ENCODE measurements around the gene CACNG6. TPM values are rescaled to one million over a fixed set of nuclear protein-coding genes. Genes with fewer than 3 reads are reported as not detected.

The CACNG6 gene
- polyA plus RNA-seq, 1 donor (not counting 4 experiments of a cell fraction or from before 2014, with no cell fraction given), result not detected

GRCh38 chr19:53988981-53989380 lies 2.5 kb upstream of the CACNG6 start:
- Histone ChIP-seq H3K9me1 (ENCODE audit: control insufficient read depth, extremely low read depth, insufficient read depth, low read length) (no peaks in the 10 kb centered on the region), H3K36me3 (ENCODE audit: control insufficient read depth in 2 of 2, extremely low read depth in 1 of 2, insufficient read depth in 2 of 2, low read length in 2 of 2) (no peaks in the 10 kb centered on the region), H3K4me1 (ENCODE audit: control insufficient read depth, extremely low read depth, insufficient read depth, low read length) (no peaks in the 10 kb centered on the region), H3K4me3 (ENCODE audit: control insufficient read depth in 2 of 3, extremely low read depth in 1 of 3, insufficient read depth in 2 of 3, low read depth in 1 of 3, low read length in 3 of 3) (no peak overlapping the region), H4K20me1 (ENCODE audit: control insufficient read depth, extremely low read depth, insufficient read depth, low read length) (no peaks in the 10 kb centered on the region), H3K9ac (ENCODE audit: control insufficient read depth, extremely low read depth, insufficient read depth, low read length) (no peak overlapping the region), H3K4me2 (ENCODE audit: control insufficient read depth, extremely low read depth, insufficient read depth, low read depth, low read length) (no peak overlapping the region), H3K9me3 (ENCODE audit: control insufficient read depth, low read depth, low read length) (no peaks in the 10 kb centered on the region), H3K79me2 (ENCODE audit: control insufficient read depth, insufficient read depth, low read length) (no peaks in the 10 kb centered on the region), H2AFZ (ENCODE audit: control insufficient read depth, low read length) (no peak overlapping the region), H3K27ac (ENCODE audit: control insufficient read depth, insufficient read depth, low read length) (no peak overlapping the region), H3K27me3 (ENCODE audit: control insufficient read depth, extremely low read depth, insufficient read depth, low read length) (peaks cover 29% of the 10 kb centered on the region)
- no peak for DNase-seq (ENCODE audit: low read depth, low spot score)
- FAIRE-seq, result no peak
- TF ChIP-seq CTCF (optimal IDR thresholded peaks at IDR 0.05 in 1 of 3, IDR thresholded peaks at IDR 0.05 in 1 of 3, conservative IDR thresholded peaks at IDR 0.05 in 1 of 3; ENCODE audit: extremely low read depth in 1 of 3, insufficient read depth in 2 of 3, low read length in 3 of 3) (no peak), EZH2 (IDR thresholded peaks at IDR 0.05; ENCODE audit: low read length) (no peak)
- dilution Hi-C loops (cut with MboI; ENCODE audit: extremely low pct_ligation_motif_present, low sequenced_read_pairs), result no loop called here

- H3K27me3 ChIP-seq (ENCODE audit: control insufficient read depth, extremely low read depth, insufficient read depth, low read length), result peaks cover 32% of the 10 kb centered on the region
- no peak overlapping the region for H3K27ac ChIP-seq (ENCODE audit: control insufficient read depth, insufficient read depth, low read length)
- TF ChIP-seq CTCF (optimal IDR thresholded peaks at IDR 0.05 in 1 of 3, IDR thresholded peaks at IDR 0.05 in 1 of 3, conservative IDR thresholded peaks at IDR 0.05 in 1 of 3; ENCODE audit: extremely low read depth in 1 of 3, insufficient read depth in 2 of 3, low read length in 3 of 3) (no peak), EZH2 (IDR thresholded peaks at IDR 0.05; ENCODE audit: low read length) (no peak)
- no peaks in the 10 kb centered on the region for H3K9me3 ChIP-seq (ENCODE audit: control insufficient read depth, low read depth, low read length)
- H2AFZ ChIP-seq (ENCODE audit: control insufficient read depth, low read length), result no peak overlapping the region
- no peak for DNase-seq (ENCODE audit: low read depth, low spot score)
- no peaks in the 10 kb centered on the region for H3K36me3 ChIP-seq (ENCODE audit: control insufficient read depth in 2 of 2, extremely low read depth in 1 of 2, insufficient read depth in 2 of 2, low read length in 2 of 2)
- H3K4me3 ChIP-seq (ENCODE audit: control insufficient read depth in 2 of 3, extremely low read depth in 1 of 3, insufficient read depth in 2 of 3, low read depth in 1 of 3, low read length in 3 of 3), result no peak overlapping the region
- H3K4me1 ChIP-seq (ENCODE audit: control insufficient read depth, extremely low read depth, insufficient read depth, low read length), result no peaks in the 10 kb centered on the region
- dilution Hi-C loops (cut with MboI; ENCODE audit: extremely low pct_ligation_motif_present, low sequenced_read_pairs), result no loop called here
- no peak overlapping the region for H3K4me2 ChIP-seq (ENCODE audit: control insufficient read depth, extremely low read depth, insufficient read depth, low read depth, low read length)
- no peaks in the 10 kb centered on the region for H3K9me1 ChIP-seq (ENCODE audit: control insufficient read depth, extremely low read depth, insufficient read depth, low read length)
- no peak for FAIRE-seq
- no peaks in the 10 kb centered on the region for H4K20me1 ChIP-seq (ENCODE audit: control insufficient read depth, extremely low read depth, insufficient read depth, low read length)
- H3K79me2 ChIP-seq (ENCODE audit: control insufficient read depth, insufficient read depth, low read length), result no peaks in the 10 kb centered on the region
- H3K9ac ChIP-seq (ENCODE audit: control insufficient read depth, extremely low read depth, insufficient read depth, low read length), result no peak overlapping the region
These were observed 1.6 kb upstream of the CACNG6 start for GRCh38 chr19:53989600-53990533.
